Heart left ventricle (tissue), 13 donors: Measurements from ENCODE around the gene SYTL4.

Experiments used
- CTCF ChIP-seq, 12 donors: fragments of 200-600 bp; sonication (generic) in 4 of 12; IDR thresholded peaks; one replicate each; pipeline versions ENCODE4 v1.5.0 to v1.8.0; 2018 to 2022; ENCODE audit warnings: antibody characterized with exemption in 12 of 12, mild to moderate bottlenecking in 5 of 12
- POLR2A ChIP-seq, 2 donors: fragments of 450-650 bp; IDR thresholded peaks; one replicate each; pipeline ENCODE4 v1.6.1; 2017; ENCODE audit warnings: antibody characterized with exemption in 2 of 2, mild to moderate bottlenecking in 2 of 2, moderate library complexity in 2 of 2
- donor health status: ischemic (EF 13 %, LVEDD 7.1; RV severe dilation, severe dysfunction).
- donor health status: DM: no; HTN: yes; CAD: no.
- donor health status: DM: no; HTN: no; CAD: no.
- donor health status: ischemic (EF 25% LVEDD 6.9; RV normal size, moderate dysfunction).
- donor health status: ischemic (EF 25% LVEDD 5.7; RV mildly dilated, moderate dysfunction).
- donor health status: ischemic (EF 35%, LVEDD 5.7; RV mildly dilated, moderate dysfunction).
- donor health status: nonischemic (EF 11% LVEDD 7.7; RV severe dilation, severe dysfunction).
- donor health status: DM: yes; HTN: yes; CAD: no.
- donor health status: PGD.
- donor health status: ischemic (EF 29% LVEDD 5.4; RV normal size, mild dysfunction).
- donor health status: nonischemic (EF 23%, LVEDD 6.1; RV moderate dilation, normal function).

- no peak for TF ChIP-seq CTCF (IDR thresholded peaks at IDR 0.05)
- TF ChIP-seq POLR2A (IDR thresholded peaks at IDR 0.05) = no peak
Measured at GRCh38 chrX:100662796-100663195, 69.1 kb downstream of the SYTL4 start.
